B cell (primary cell): Measurements from ENCODE around the gene CXCR6.

ENCODE experiments used
- CTCF ChIP-seq: fragments of 200-600 bp; IDR thresholded peaks from one replicate; pipeline ENCODE4 v1.8.0; 2022; ENCODE audit warnings: antibody characterized with exemption, mild to moderate bottlenecking
- EZH2 ChIP-seq: IDR thresholded peaks from 2 replicates; pipeline ENCODE4 v1.6.1; 2012; ENCODE audit warnings: borderline replicate concordance, low read depth, mild to moderate bottlenecking, moderate library complexity, low read length; ENCODE audit not compliant: insufficient read depth, poor library complexity, severe bottlenecking

GRCh38 chr3:45946307-45946706 is 3.0 kb downstream of the CXCR6 start:
- TF ChIP-seq CTCF (no peak), EZH2 (no peak)
